ENCODE results near the gene USE1.
A peak's percentile ranks its signal among the peaks of the same experiment; 100 is the strongest.

USE1 gene

DNA sequence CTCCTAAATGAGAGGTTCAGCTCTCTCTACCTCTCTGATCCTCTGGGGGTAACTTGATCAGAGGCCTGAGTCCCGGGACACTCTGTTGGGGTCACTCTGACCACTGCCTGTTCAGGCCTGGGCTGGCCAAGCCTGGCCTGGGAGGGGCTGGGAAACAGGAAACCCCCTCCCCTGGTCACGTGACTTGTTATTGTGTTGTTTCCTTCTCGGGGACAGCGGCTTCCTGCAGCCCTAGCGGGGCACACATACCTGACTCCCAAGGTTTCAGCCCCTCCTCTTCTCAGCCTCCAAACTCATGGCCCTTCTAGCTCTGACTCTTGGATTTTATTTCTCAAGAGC is 49.5 kb downstream of the USE1 start, which contains the start of gene USHBP1:
Gene USHBP1 (minus strand): TSS at position 105 of the 339 bp plus-strand sequence. CDS start 446 bp downstream, outside the sequence.
- FAIRE-seq (no peak), DNase-seq (ENCODE audit: insufficient read length) (no peak)
- TF ChIP-seq TAF1 (IDR thresholded peaks at IDR 0.05; ENCODE audit: borderline replicate concordance, low read depth, low read length) (no peak), POLR2A (IDR thresholded peaks at IDR 0.05; ENCODE audit: low read depth, low read length) (no peak), POLR2AphosphoS5 (IDR thresholded peaks at IDR 0.05; ENCODE audit: low read depth, low read length) (no peak)

DNA sequence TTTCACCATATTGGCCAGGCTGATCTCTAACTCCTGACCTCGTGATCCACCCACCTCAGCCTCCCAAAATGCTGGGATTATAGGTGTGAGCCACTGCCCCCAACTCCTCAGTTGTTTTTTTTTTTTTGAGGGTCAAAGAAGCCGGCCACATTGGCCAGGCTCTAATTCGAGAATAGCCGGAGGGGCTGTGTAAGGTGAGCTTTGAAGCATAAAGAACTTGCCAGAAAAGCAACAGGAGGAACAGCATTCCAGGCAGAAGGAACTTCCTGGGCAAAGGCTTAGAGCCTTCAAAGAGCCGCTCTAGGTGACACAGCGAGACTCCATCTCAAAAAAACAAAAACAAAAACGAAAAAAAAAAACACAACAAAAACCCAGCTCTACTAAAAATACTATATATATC is 50.9 kb downstream of the USE1 start:
- FAIRE-seq (no peak), DNase-seq (ENCODE audit: insufficient read length) (no peak)
- TF ChIP-seq TAF1 (IDR thresholded peaks at IDR 0.05; ENCODE audit: borderline replicate concordance, low read depth, low read length) (no peak), POLR2A (IDR thresholded peaks at IDR 0.05; ENCODE audit: low read depth, low read length) (no peak), POLR2AphosphoS5 (IDR thresholded peaks at IDR 0.05; ENCODE audit: low read depth, low read length) (no peak)

DNA sequence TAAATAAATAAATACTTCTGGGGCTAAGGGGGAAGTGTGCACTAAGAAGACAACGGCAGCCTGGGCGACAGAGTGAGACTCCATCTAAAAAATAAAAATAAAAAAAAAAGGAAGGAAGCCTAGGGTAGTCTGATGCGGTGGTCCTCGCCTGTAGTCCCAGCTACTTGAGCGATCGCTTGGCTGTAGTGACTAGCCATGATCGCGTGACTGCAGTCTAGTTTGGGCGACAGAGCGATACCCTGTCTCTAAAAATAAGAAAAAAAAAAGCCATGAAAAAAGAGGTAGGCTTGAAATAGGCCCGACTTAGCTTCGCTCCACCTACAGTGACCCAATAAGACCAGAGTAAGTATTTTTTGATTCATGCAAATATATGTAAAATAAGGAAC is 51.4 kb downstream of the USE1 start:
- no peak for DNase-seq (ENCODE audit: insufficient read length)
- TF ChIP-seq POLR2AphosphoS5 (IDR thresholded peaks at IDR 0.05; ENCODE audit: low read depth, low read length) (0 out of 2 replicates have a peak, but pooled peaks have one; percentile 36), TAF1 (IDR thresholded peaks at IDR 0.05; ENCODE audit: borderline replicate concordance, low read depth, low read length) (no peak), POLR2A (IDR thresholded peaks at IDR 0.05; ENCODE audit: low read depth, low read length) (no peak)
- no peak for FAIRE-seq

DNA sequence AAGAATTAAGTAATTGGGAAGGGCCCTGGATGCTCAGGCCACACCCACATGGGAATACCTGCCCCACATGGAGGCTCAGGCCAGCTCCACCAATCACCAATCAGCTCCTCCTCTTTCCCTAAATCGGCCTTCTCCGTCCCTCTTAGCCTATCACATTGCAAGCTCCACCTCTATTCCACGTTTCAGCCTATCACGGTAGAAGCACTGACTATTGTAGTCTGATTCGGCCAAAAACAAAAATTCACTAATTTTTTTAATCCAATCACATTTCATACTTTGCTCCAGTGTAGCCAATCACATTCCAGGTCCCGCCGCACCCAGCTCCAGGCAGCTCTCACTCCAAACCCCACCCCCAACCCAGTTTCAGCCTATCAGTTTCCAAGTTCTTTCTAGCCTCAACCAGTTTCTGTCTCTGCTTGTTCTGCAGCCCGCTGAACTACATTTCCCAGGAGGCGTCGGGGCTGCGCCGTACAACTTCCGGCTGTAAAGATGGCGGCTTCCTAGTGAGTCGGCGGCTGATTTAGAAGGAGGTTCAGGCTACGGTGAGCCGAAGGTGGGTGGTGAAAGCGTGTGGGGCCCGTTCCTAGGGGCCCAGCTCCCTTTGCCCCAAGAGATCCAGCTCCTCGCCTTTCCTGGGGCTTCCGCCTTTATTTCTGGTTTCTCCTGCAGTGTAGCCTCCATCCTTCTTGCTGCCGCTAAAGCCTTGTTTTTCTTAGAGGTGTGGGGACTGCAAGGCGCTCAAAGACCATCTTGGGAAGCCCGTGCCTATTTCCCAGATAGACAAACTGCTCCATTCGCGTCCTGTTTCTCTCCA is 52.0 kb downstream of the USE1 start, which contains the start of gene BABAM1:
Gene BABAM1 (plus strand): TSS at position 469 of the 814 bp plus-strand sequence. CDS start 1,364 bp downstream, outside the sequence.
- peak; percentile 93 for DNase-seq (ENCODE audit: insufficient read length)
- FAIRE-seq = peak; percentile 98
- TF ChIP-seq POLR2AphosphoS5 (IDR thresholded peaks at IDR 0.05; ENCODE audit: low read depth, low read length) (peak; percentile 61), POLR2A (IDR thresholded peaks at IDR 0.05; ENCODE audit: low read depth, low read length) (peak; percentile 74), TAF1 (IDR thresholded peaks at IDR 0.05; ENCODE audit: borderline replicate concordance, low read depth, low read length) (peak; percentile 91)

DNA sequence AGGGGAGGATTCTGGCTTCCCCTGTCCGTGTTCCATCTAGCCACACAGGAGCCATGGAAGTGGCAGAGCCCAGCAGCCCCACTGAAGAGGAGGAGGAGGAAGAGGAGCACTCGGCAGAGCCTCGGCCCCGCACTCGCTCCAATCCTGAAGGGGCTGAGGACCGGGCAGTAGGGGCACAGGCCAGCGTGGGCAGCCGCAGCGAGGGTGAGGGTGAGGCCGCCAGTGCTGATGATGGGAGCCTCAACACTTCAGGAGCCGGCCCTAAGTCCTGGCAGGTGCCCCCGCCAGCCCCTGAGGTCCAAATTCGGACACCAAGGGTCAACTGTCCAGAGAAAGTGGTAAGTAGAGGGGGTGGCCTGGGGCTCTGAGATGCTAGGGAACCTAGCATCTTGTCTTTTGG is 53.6 kb downstream of the USE1 start:
- TF ChIP-seq TAF1 (IDR thresholded peaks at IDR 0.05; ENCODE audit: borderline replicate concordance, low read depth, low read length) = no peak
- no peak for TF ChIP-seq POLR2AphosphoS5 (IDR thresholded peaks at IDR 0.05; ENCODE audit: low read depth, low read length)
- no peak for TF ChIP-seq POLR2A (IDR thresholded peaks at IDR 0.05; ENCODE audit: low read depth, low read length)
- no peak for DNase-seq (ENCODE audit: insufficient read length)
- FAIRE-seq = no peak

Data from GM12892 (cell line).